Epithelial cell of proximal tubule (primary cell): ENCODE measurements around the gene CABLES1. TPM values are rescaled to one million over a fixed set of nuclear protein-coding genes. Genes with fewer than 3 reads are reported as not detected.

Experiments used
- DNase-seq: peaks from one replicate; pipeline ENCODE4 v3.0.0-alpha.2; 2011; ENCODE audit warnings: low read depth
- H3K4me3 ChIP-seq: 2 replicates; pipeline ENCODE4 v1.5.1; 2011; ENCODE audit warnings: low read depth, mild to moderate bottlenecking, low read length
- total RNA-seq: library from RNA; depleted of rRNA; stranded (reverse); fragments of >200 nt; gene quantifications from 2 replicates; pipeline ENCODE4 v1.2.3, GENCODE V29; 2015
- TF ChIP-seq, protein P1 (sequence below): conservative IDR thresholded peaks from 2 replicates; pipeline ENCODE4 v1.5.1; 2012; ENCODE audit warnings: low read depth, mild to moderate bottlenecking, low read length

CABLES1 gene
- total RNA-seq, 1 donor from 2014 or later = 6.1 TPM

- TF ChIP-seq, protein P1, sequence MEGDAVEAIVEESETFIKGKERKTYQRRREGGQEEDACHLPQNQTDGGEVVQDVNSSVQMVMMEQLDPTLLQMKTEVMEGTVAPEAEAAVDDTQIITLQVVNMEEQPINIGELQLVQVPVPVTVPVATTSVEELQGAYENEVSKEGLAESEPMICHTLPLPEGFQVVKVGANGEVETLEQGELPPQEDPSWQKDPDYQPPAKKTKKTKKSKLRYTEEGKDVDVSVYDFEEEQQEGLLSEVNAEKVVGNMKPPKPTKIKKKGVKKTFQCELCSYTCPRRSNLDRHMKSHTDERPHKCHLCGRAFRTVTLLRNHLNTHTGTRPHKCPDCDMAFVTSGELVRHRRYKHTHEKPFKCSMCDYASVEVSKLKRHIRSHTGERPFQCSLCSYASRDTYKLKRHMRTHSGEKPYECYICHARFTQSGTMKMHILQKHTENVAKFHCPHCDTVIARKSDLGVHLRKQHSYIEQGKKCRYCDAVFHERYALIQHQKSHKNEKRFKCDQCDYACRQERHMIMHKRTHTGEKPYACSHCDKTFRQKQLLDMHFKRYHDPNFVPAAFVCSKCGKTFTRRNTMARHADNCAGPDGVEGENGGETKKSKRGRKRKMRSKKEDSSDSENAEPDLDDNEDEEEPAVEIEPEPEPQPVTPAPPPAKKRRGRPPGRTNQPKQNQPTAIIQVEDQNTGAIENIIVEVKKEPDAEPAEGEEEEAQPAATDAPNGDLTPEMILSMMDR = no peak
- peak; percentile 25 for DNase-seq
- no peak overlapping the region for H3K4me3 ChIP-seq
Observed at GRCh38 chr18:23225503-23225902, 90.2 kb downstream of the CABLES1 start.

DNA sequence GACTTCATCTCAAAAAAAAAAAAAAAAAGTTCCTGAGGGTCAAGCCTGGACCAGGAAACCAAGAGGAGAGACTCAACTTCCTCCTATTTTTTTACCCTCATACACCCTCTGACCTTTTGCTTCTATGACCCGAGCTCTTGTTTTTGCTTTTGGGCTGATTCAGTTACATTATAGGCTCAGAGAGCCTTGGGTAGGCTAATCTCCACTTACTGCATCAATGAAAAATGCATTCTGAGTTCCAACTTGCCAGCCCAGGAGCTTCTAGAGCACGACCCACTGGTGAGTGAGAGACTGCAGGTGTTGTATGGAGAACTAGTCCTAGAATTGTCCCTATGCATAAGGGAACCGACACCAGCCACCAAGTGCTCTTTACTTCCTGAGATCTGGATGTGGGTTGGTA lies 91.1 kb downstream of the CABLES1 start:
- no peak overlapping the region for H3K4me3 ChIP-seq
- TF ChIP-seq, protein P1 = no peak
- DNase-seq = peak; percentile 20

DNA sequence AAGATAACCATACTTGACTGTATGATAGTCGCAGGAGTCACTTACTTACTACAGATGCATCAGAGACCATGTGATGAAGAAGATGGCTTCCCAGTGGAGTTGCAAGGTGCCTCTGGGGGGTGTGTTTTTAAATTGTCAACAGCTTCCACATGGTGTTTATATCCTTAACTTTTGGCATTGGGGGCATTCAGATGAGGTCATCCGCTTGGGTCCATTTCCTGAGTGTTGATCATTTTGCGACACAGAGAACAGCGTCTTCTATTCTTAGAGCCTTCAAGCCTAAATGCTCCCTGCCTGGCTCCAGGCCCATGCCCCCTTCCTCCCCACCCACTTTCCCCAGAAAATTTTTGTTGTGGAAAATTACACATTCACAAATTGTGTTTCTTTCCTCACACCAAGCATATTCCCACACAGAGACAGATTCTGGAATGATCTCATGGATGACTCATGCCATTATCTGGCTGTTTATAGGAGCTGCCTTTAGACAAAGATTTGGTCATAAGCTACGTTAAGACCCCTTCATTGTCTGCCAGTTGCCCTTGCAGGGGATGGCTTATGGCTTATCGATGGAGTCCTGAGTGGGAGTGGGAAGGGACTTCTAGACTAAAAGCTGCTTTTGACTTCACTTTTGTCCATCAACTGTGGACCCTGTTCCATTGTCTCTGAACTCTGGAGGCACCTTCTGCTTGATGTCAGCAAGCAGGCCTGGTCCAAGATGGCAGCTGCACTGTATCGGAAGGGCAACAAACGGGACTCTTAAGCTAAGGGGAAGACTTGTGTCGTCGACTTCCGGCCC lies 91.8 kb downstream of the CABLES1 start:
- TF ChIP-seq, protein P1 = no peak
- DNase-seq = peak; percentile 62
- no peak overlapping the region for H3K4me3 ChIP-seq

GRCh38 chr18:23227726-23228070 lies 92.4 kb downstream of the CABLES1 start:
- DNase-seq = peak; percentile 66
- TF ChIP-seq, protein P1 = no peak
- no peak overlapping the region for H3K4me3 ChIP-seq

- peak; percentile 46 for DNase-seq
- H3K4me3 ChIP-seq = no peak overlapping the region
- TF ChIP-seq, protein P1 = no peak
Observed at GRCh38 chr18:23228102-23229061, 93.1 kb downstream of the CABLES1 start.

DNA sequence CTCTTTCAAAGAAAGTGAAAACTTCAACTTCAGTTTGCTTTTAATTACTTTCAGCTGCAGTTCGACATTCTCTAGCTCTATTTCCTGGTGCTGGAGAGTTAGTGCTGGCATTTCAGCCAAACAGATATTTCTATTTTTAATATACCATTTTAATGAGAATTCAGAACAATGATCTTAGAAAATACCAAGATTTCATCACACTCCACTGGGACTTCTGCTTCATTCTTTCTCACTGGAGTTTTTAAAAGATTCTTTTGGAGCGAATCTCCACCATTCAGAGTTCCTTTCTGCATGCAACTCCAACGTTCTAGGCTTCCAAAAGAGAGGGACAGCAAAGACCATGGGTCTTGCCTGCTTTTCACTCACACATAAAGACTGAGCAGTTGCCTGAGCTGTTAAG lies 94.2 kb downstream of the CABLES1 start:
- DNase-seq = no peak
- TF ChIP-seq, protein P1 = no peak
- no peak overlapping the region for H3K4me3 ChIP-seq
